ENCODE data around the gene HEXD. TPM values are rescaled to one million over a fixed set of nuclear protein-coding genes. Genes with fewer than 3 reads are reported as not detected.

The HEXD gene
- total and polyA plus RNA-seq, 11 donors, result 9.9 to 24.1 (median 15.1) TPM

- 87 to 89% (median 88%) methylated on average over 11 of the region's 11 CpGs for WGBS, 4 donors
- H3K36me3 ChIP-seq, result peaks cover 0 to 98% (median 91%) of the 10 kb centered on the region in 9 donors
- no peaks in the 10 kb centered on the region for H3K4me1 ChIP-seq
- intact Hi-C loops (cut with DNase I), result no loop called here
- TF ChIP-seq CTCF (IDR thresholded peaks at IDR 0.05), result no peak
- no peak for TF ChIP-seq POLR2A (IDR thresholded peaks at IDR 0.05)
- H3K4me3 ChIP-seq, result no peak overlapping the region
- no peaks in the 10 kb centered on the region for H3K27me3 ChIP-seq
- no peak overlapping the region for H3K27ac ChIP-seq
- no peak for ATAC-seq
- no peak for DNase-seq
- H3K9me3 ChIP-seq, result no peaks in the 10 kb centered on the region
Observed at GRCh38 chr17:82474223-82475010, 56.3 kb downstream of the HEXD start.

GRCh38 chr17:82475458-82475857 is 57.3 kb downstream of the HEXD start:
- TF ChIP-seq CTCF (IDR thresholded peaks at IDR 0.05) (no peak), POLR2A (IDR thresholded peaks at IDR 0.05) (no peak)
- no peak overlapping the region for H3K4me3 ChIP-seq
- DNase-seq (no peak), ATAC-seq (no peak)
- H3K27ac ChIP-seq, result no peak overlapping the region
- H3K9me3 ChIP-seq, result no peaks in the 10 kb centered on the region
- no peaks in the 10 kb centered on the region for H3K4me1 ChIP-seq
- no peaks in the 10 kb centered on the region for H3K27me3 ChIP-seq
- intact Hi-C loops (cut with DNase I), result no loop called here
- WGBS, 4 donors, result 76 to 85% (median 80%) methylated on average over 8 of the region's 8 CpGs
- H3K36me3 ChIP-seq, result peaks cover 0 to 98% (median 91%) of the 10 kb centered on the region in 9 donors

GRCh38 chr17:82477934-82478333 is 59.8 kb downstream of the HEXD start:
- H3K4me1 ChIP-seq, result no peaks in the 10 kb centered on the region
- 92 to 100% (median 95%) methylated on average over 5 to 8 of the region's 8 CpGs for WGBS, 4 donors
- intact Hi-C loops (cut with DNase I), result no loop called here
- no peaks in the 10 kb centered on the region for H3K9me3 ChIP-seq
- peaks cover 0 to 100% (median 96%) of the 10 kb centered on the region in 9 donors for H3K36me3 ChIP-seq
- TF ChIP-seq POLR2A (IDR thresholded peaks at IDR 0.05), result no peak
- no peak for TF ChIP-seq CTCF (IDR thresholded peaks at IDR 0.05)
- ATAC-seq, result no peak
- H3K27me3 ChIP-seq, result no peaks in the 10 kb centered on the region
- no peak overlapping the region for H3K4me3 ChIP-seq
- no peak overlapping the region for H3K27ac ChIP-seq
- no peak for DNase-seq

GRCh38 chr17:82479602-82480001 is 61.5 kb downstream of the HEXD start:
- DNase-seq (no peak), ATAC-seq (no peak)
- intact Hi-C loops (cut with DNase I), result no loop called here
- TF ChIP-seq CTCF (IDR thresholded peaks at IDR 0.05), result no peak
- TF ChIP-seq POLR2A (IDR thresholded peaks at IDR 0.05), result no peak
- no peaks in the 10 kb centered on the region for H3K9me3 ChIP-seq
- no peak overlapping the region for H3K27ac ChIP-seq
- H3K27me3 ChIP-seq, result no peaks in the 10 kb centered on the region
- H3K4me1 ChIP-seq, result peaks cover 0 to 3% (median 0%) of the 10 kb centered on the region in 12 donors
- H3K36me3 ChIP-seq, result peaks cover 0 to 100% (median 96%) of the 10 kb centered on the region in 9 donors
- H3K4me3 ChIP-seq, result no peak overlapping the region
- WGBS, 4 donors, result 82 to 91% (median 85%) methylated on average over 5 of the region's 5 CpGs
